Coronary artery (tissue), 2 donors: ENCODE measurements around the gene ZNF500.
"Not testable (repeated sequence)": the region's sequence is repeated elsewhere in the genome, so short reads cannot be mapped to it uniquely, and the experiment has no call there.

Experiments used
- DNase-seq: peaks from one replicate; pipeline ENCODE4 v3.0.0-alpha.2; 2017; ENCODE audit warnings: low spot score
- H3K27ac ChIP-seq, 2 donors: fragments of 200-600 bp; sonication (generic); one replicate each; pipeline ENCODE4 v1.5.1; 2016 to 2019
- H3K4me3 ChIP-seq: fragments of 200-600 bp; sonication (generic); 2 replicates; pipeline ENCODE4 v1.5.1; 2016; ENCODE audit warnings: mild to moderate bottlenecking, moderate library complexity
- CTCF ChIP-seq: fragments of 200-600 bp; sonication (generic); IDR thresholded peaks from one replicate; pipeline ENCODE4 v1.5.1; 2019; ENCODE audit warnings: antibody characterized with exemption

ZNF500 gene

GRCh38 chr16:4788489-4788889 is 21.5 kb upstream of the ZNF500 start:
- no peak for DNase-seq
- TF ChIP-seq CTCF, result no peak
- Histone ChIP-seq H3K27ac (no peak overlapping the region), H3K4me3 (no peak overlapping the region)

- TF ChIP-seq CTCF, result no peak
- DNase-seq, result no peak
- Histone ChIP-seq H3K4me3 (no peak within 1 kb of the TSS), H3K27ac (no peak within 1 kb of the TSS)
Measured at GRCh38 chr16:4787627-4788482, 20.9 kb upstream of the ZNF500 start, which contains the start of gene SEPTIN12. Gene SEPTIN12, minus strand, starts transcription at chr16:4788345. Its CDS starts 700 bp downstream, at chr16:4787645.

- TF ChIP-seq CTCF, result no peak
- H3K4me3 ChIP-seq, result no peak overlapping the region
- H3K27ac ChIP-seq, result no peak overlapping the region
- DNase-seq, result no peak
Measured at GRCh38 chr16:4787068-4787467, 20.1 kb upstream of the ZNF500 start.

- H3K4me3 ChIP-seq, result no peak overlapping the region
- no peak overlapping the region for H3K27ac ChIP-seq
- DNase-seq, result no peak
- no peak for TF ChIP-seq CTCF
Measured at GRCh38 chr16:4785758-4786433, 18.9 kb upstream of the ZNF500 start.

GRCh38 chr16:4784444-4784987 is 17.6 kb upstream of the ZNF500 start:
- DNase-seq, H3K27ac ChIP-seq, H3K4me3 ChIP-seq: not testable (repeated sequence)

GRCh38 chr16:4783951-4784336 is 17.0 kb upstream of the ZNF500 start:
- TF ChIP-seq CTCF, result no peak
- DNase-seq, result no peak
- no peak overlapping the region for H3K27ac ChIP-seq
- no peak overlapping the region for H3K4me3 ChIP-seq

GRCh38 chr16:4783251-4783950 is 16.4 kb upstream of the ZNF500 start:
- DNase-seq, result no peak
- Histone ChIP-seq H3K27ac (no peak overlapping the region), H3K4me3 (no peak overlapping the region)
- no peak for TF ChIP-seq CTCF
